HG02981 (cell line): ENCODE measurements around the gene LRP2.
"Not testable (repeated sequence)": the region's sequence is repeated elsewhere in the genome, so short reads cannot be mapped to it uniquely, and the experiment has no call there.

Experiments
- ATAC-seq: cut with Tn5 transposase; IDR thresholded peaks from one replicate; pipeline ENCODE4 v1.9.1; 2021; ENCODE audit warnings: mild to moderate bottlenecking, moderate library complexity; ENCODE audit not compliant: unreplicated experiment

Gene LRP2

DNA sequence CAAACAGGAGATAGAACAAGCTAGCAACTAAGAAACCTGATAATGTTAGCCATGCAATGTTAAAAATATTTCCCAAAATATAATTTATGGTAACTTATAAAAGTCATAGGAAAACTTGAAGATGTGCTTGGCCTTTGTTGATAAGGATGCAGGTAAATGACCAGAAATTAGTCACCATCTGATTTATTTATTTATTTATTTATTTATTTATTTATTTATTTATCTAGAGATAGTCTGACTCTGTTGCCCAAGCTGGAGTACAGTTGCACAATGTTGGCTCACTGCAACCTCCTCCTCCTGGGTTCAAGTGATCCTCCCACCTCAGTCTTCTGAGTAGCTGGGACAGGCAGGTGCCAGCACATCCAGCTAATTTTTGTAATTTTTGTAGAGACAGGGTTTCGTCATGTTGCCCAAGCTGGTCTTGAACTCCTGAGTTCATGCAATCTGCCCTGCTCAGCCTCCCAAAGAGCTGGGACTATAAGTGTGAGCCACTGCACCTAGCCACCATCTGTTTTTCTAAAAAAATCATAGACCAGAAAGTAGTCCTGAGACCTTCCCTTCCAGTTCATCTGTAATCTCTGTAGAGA, 183.4 kb downstream of the LRP2 start:
- ATAC-seq: no peak

- no peak for ATAC-seq
Observed at GRCh38 chr2:169178364-169178763, 184.0 kb downstream of the LRP2 start.

- no peak for ATAC-seq
Observed at GRCh38 chr2:169175112-169175511, 187.2 kb downstream of the LRP2 start.

DNA sequence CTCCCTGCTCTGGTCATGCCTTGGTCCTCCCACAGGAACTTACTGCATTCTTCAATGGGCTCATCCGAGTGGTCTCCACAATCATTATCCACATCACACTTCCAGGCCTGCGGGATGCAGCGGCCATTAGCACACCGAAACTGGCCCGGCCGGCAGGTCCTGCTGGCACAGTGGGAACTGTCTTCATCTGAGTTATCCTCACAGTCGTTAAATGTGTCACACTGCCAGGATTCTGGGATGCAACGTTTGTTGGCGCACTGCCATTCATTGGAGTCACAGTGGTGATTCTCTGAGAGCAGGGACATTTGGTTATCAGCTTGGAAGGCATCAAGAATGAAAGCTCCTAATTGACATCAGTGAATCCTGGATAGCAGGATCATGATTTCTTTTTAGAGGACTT, 188.5 kb downstream of the LRP2 start:
- no peak for ATAC-seq

DNA sequence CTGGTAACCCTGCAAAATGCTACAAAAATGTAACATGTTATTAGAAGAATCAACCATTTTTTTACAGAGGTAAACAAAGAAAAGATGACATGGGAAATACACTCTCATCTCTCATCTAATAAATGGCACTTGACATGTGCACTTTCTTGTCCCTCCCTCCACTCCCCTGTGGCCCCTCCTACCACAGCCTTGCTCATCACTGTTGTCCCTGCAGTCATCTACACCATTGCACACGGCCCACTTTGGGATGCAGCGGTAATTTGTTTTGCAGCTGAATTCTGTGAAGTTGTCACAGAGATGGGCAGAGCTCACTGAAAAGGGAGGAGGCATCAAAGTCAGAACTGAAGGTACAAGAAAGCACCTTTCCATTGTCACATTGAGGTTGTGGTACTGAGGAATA, 189.4 kb downstream of the LRP2 start:
- no peak for ATAC-seq

GRCh38 chr2:169172151-169172735, 190.1 kb downstream of the LRP2 start:
- no peak for ATAC-seq

DNA sequence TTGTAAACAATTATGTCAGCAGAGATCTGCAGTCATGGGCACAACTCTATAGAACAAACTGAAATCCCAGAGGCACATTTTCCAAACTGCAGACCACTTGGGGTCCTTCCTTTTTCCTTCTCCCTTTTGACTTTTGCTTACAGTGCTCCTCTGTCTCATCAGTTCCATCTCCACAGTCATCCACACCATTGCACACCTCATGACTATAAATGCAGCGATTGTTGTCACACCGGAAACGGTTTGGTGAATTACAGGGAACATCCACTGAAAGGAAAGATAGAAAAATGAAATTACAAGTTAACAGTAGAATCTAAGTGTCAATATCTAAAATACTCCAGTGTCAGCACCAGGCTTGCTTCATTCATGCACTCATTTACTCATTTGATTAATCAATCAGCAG, 196.5 kb downstream of the LRP2 start:
- ATAC-seq: no peak

DNA sequence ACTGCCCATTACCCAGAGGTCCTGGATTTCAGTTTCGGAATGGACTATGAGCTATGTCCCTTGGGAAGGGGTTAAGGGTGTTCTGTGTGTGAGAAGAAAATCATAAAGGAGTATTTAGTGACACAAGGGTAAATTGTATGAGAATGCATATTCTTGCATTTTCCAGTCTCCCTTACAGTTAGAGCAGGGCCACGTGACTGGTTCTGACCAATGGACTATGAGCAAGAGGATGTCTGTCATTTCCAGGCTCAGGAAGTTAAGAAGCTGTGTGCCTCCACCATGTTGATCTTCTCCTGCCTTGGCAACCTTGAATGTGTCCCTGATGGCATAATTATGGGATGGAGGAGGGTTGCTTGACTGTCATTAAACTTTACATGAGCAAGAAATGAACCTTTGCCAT, 198.0 kb downstream of the LRP2 start:
- no peak for ATAC-seq

GRCh38 chr2:169162613-169163012, 199.7 kb downstream of the LRP2 start:
- no peak for ATAC-seq

DNA sequence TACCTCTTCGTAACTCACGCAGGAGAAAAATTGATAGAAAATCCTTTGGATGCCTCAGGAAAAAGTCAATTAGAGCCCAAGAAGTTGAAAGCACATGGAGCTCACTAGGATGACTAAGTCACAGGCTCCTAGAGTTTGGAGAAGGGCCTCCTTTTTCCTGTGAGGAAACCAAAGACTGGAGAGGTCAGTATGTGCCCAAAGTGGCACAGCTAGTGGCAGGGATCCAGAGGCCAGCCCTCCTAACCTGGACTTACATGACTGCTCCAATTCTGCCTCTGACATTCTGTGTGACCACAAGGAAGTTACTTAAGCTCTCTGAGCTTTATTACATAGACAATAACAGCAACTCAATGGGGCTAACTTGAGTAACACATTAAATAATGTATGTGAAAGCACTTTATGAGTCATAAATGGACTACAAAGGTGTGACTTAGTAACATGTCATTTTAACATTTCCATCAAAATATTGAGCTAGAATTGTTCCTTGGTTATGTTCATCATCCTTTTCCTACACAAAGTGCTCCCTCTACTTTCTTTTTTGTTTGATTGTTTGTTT, 201.3 kb downstream of the LRP2 start:
- ATAC-seq: no peak

DNA sequence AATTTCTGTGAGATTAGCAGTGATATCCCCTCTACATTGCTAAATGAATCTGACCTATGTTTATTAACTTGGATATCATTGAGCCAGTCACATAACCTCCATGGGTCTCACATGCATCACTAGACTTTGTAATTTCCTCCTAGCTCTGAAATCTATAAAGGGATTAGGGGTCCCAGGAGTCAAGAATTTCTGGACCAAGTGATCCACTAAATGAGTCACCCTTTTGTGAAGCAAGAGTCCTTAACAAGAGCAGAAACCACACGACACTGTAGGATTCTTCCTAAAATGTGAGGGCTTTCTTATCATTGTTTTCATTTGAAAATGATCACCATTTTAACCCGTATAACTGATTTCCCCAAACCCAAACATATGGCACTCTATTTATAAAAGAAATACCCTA, 202.6 kb downstream of the LRP2 start:
- no peak for ATAC-seq

GRCh38 chr2:169158874-169159273, 203.5 kb downstream of the LRP2 start:
- no peak for ATAC-seq

GRCh38 chr2:169146220-169146619, 216.1 kb downstream of the LRP2 start:
- no peak for ATAC-seq

DNA sequence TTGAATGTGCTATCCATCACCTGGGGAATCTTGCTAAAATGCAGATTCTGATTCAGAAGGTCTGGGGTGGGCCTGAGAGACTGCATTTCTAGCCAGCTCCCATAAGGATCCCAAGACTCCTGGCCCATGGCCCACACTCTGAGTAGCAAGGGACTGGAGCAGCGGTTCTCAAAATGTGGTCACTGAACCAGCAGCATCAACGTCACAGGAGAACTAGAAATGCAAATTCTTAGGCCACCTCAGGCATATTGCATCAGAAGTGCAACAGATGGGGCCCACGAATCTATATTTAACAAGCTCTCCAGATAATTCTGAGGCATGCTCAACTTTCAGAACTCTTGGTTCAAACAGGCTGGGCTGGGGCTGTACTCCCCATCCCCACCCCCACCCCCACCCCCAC, 218.3 kb downstream of the LRP2 start:
- no peak for ATAC-seq

GRCh38 chr2:169141713-169142352, 220.5 kb downstream of the LRP2 start:
- ATAC-seq: peak; percentile 62

DNA sequence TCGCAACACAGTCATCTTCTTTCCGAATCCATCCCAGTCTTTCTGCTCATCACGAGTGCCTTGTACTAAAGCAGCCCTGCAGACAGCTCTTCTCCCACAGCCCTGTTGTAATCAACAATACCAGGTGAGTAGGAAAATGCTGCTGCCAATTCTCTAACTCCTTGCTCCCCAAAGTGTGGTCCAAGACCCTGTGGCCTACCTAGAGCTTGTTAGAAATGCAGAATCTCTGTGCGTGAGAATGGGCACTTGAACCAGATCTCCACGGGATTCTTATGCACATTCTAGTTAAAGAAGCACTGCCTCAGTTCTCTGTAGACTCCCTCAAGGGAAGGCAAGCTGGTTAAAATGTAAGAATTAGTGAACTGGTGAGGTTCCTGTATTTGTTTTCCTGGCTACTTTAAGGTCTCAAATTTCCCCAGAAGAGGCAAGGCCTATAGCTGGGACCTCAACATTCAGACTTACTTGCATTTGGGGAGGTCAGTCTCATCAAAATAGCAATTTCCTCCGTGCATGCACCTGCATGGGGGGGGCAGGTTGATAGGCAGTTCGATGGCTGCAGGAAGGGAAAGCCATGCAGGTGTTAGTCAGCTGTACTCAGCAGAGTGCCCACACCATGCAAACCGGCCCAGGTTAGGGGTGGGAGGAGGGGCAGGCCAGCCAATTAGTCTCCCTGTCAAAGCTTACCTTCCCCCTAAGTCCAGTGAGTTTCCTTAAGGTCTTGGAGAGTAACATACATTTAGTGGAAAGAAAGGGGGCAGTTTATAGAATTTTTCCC, 222.2 kb downstream of the LRP2 start:
- ATAC-seq: no peak

DNA sequence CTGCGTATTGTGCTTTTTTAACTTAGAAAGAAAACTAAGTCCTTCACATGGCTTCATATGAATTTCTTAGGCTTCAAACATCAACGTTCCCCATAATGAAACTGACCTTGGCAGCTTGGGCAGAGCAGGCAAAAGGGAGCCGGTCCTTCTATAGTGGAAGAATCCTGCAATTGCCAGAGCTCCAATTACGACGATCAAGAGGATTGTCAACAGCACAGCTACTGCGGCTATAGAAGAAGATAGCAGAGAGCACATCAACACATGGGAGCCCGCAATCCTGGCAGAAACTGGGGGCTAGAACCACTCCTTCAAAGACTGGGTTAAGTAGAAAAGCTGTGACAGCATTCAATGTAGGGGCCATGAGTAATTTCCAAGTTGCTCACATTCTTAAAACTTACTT, 223.2 kb downstream of the LRP2 start:
- ATAC-seq: no peak

DNA sequence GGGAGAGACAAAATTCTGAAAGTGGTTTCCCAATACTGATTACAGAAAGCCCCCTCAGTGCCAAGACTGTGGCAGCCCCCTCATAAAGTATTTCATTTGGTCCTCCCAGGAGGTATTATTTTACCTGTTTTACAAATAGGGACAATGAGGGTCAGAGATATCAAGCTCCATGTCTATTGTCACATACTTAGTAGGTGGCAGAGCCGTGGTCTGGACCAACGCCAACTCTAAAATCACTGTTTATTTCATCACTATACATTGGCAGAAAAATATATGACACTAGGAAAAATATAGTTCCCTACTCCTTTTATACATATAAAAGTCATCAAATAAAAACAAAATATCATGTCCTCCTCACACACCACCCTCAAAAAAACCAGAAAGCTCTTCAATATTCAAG, 224.4 kb downstream of the LRP2 start:
- ATAC-seq: no peak

GRCh38 chr2:169136885-169137534, 225.3 kb downstream of the LRP2 start:
- ATAC-seq: no peak

GRCh38 chr2:169136428-169136827, 225.9 kb downstream of the LRP2 start:
- not testable (repeated sequence) for ATAC-seq

DNA sequence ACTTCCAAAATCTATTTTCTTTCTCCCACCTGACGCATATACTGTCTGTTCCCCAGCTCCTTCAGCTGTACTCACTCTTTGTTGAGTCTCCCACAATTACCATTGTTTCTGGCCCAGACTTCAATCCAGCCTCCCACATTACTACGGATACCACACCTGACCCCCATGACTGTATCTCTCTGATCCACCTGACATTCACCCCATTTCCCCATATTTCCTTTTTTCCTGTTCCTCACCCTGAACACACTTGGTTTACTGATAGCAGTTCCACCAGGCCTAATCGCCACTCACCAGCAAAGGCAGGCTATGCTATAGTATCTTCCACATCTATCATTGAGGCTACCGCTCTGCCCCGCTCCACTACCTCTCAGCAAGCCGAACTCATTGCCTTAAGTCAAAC, 228.1 kb downstream of the LRP2 start:
- not testable (repeated sequence) for ATAC-seq
